ENCODE measurements around the gene NT5C2.
"Not testable (repeated sequence)": the region's sequence is repeated elsewhere in the genome, so short reads cannot be mapped to it uniquely, and the experiment has no call there.

The NT5C2 gene

DNA sequence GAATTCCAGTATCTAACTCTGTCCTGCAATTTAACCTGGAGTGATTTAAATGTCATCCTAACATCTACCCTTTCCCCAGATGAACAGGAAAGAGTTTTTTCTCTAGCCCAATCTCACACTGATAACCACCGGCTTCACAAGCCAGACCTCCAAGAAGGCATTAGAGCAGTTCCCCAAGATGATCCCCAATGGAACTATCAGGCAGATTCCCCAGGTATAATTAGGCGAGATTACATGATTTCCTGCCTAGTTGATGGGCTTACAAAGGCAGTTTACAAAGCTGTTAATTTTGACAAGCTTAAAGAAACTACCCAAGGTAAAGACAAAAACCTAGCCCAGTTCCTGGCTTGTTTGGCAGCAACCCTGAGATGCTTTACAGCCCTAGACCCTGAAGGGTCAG lies 14.1 kb upstream of the NT5C2 start:
- no peak overlapping the region for H3K4me3 ChIP-seq (ENCODE audit: low read depth, low read length)
- TF ChIP-seq, protein P1, sequence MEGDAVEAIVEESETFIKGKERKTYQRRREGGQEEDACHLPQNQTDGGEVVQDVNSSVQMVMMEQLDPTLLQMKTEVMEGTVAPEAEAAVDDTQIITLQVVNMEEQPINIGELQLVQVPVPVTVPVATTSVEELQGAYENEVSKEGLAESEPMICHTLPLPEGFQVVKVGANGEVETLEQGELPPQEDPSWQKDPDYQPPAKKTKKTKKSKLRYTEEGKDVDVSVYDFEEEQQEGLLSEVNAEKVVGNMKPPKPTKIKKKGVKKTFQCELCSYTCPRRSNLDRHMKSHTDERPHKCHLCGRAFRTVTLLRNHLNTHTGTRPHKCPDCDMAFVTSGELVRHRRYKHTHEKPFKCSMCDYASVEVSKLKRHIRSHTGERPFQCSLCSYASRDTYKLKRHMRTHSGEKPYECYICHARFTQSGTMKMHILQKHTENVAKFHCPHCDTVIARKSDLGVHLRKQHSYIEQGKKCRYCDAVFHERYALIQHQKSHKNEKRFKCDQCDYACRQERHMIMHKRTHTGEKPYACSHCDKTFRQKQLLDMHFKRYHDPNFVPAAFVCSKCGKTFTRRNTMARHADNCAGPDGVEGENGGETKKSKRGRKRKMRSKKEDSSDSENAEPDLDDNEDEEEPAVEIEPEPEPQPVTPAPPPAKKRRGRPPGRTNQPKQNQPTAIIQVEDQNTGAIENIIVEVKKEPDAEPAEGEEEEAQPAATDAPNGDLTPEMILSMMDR (IDR thresholded peaks at IDR 0.05; ENCODE audit: low read depth, low read length, missing control alignments), result no peak
- in situ Hi-C loops (cut with HindIII; ENCODE audit: low sequenced_read_pairs), result no loop called here
- no peak for DNase-seq (ENCODE audit: low read depth)

DNA sequence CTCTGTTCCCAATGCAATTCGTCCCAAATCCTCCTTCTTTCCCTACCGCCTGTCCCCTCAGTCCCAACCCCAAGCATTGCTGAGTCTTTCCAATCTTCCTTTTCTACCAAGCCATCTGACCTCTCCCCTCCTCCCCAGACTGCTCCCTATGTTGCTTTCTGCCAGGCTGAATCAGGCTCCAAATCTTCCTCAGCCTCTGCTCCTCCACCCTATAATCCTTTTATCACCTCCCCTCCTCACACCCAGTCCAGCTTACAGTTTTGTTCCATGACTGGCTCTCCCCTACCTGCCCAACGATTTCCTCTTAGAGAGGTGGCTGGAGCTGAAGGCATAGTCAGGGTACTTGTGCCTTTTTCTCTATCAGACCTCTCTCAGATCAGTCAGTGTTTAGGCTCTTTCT lies 13.6 kb upstream of the NT5C2 start:
- in situ Hi-C loops (cut with HindIII; ENCODE audit: low sequenced_read_pairs); H3K4me3 ChIP-seq (ENCODE audit: low read depth, low read length); DNase-seq (ENCODE audit: low read depth): not testable (repeated sequence)

DNA sequence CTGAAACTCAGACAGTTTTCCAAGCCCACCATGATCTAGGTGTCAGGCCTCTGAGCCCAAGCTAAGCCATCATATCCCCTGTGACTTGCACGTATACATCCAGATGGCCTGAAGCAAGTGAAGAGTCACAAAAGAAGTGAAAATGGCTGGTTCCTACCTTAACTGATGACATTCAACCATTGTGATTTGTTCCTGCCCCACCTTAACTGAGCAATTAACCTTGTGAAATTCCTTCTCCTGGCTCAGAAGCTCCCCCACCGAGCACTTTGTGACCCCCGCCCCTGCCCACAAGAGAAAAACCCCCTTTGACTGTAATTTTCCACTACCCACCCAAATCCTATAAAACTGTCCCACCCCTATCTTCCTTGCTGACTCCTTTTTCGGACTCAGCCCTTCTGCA lies 12.3 kb upstream of the NT5C2 start:
- in situ Hi-C loops (cut with HindIII; ENCODE audit: low sequenced_read_pairs); H3K4me3 ChIP-seq (ENCODE audit: low read depth, low read length); DNase-seq (ENCODE audit: low read depth): not testable (repeated sequence)

DNA sequence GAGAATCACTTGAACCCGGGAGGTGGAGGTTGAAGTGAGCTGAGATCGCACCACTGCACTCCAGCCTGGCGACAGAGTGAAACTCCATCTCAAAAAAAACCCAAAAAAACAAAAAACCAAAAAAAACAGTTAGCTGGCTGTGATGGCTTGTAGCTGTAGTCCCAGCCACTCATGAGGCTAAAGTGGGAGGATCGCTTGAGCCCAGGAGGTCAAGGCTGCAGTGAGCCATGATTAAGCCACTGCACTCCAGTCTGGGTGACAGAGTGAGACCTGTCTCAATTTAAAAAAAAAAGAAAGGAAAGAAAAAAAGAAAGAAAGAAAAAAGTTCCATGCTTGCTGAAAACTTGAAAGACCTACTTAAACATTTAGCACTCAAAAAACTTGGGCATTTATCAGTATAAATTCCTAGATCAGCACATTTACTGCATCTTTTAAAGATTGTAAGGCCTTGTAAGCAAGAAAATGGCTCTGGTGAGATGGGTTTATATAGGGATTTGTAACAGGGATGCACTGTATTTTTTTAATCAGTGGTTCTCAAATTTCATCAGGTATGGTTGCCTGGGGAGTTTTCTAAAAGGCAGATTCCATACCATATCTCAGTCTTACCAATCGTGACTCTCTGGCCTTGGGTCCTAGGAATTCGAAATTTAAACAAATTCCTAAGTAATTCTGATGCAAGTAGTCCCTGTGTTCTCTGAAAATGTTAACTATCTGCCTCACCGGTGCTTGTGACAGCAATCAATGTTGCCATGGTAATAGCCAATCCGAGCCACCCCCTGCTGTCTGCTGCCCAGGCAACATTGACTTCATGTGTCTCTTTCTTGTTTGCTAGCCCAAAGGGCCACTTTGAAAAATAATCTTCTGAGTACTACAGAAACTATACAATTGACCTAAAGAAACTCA lies 11.5 kb upstream of the NT5C2 start:
- in situ Hi-C loops (cut with HindIII; ENCODE audit: low sequenced_read_pairs), result no loop called here
- TF ChIP-seq, protein P1 (IDR thresholded peaks at IDR 0.05; ENCODE audit: low read depth, low read length, missing control alignments), result no peak
- no peak for DNase-seq (ENCODE audit: low read depth)
- no peak overlapping the region for H3K4me3 ChIP-seq (ENCODE audit: low read depth, low read length)

DNA sequence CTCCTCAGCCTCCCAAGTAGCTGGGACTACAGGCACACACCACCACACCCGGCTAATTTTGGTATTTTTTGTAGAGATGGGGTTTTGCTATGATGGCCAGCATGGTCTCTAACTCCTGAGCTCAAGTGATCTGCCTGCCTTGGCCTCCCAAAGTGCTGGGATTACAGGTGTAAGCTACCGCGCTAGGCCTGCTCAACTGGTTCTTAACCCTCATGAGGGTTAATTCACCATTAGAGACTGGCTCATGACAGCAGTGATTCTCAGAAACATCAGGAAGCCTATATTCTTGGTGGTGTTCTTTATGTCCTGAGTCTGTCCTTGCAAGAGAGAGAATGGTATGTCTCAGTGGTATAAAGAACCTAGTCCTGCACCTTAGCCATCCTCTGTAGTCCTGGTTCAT lies 10.4 kb upstream of the NT5C2 start:
- TF ChIP-seq, protein P1 (IDR thresholded peaks at IDR 0.05; ENCODE audit: low read depth, low read length, missing control alignments), result no peak
- no peak for DNase-seq (ENCODE audit: low read depth)
- no peak overlapping the region for H3K4me3 ChIP-seq (ENCODE audit: low read depth, low read length)
- in situ Hi-C loops (cut with HindIII; ENCODE audit: low sequenced_read_pairs), result no loop called here

DNA sequence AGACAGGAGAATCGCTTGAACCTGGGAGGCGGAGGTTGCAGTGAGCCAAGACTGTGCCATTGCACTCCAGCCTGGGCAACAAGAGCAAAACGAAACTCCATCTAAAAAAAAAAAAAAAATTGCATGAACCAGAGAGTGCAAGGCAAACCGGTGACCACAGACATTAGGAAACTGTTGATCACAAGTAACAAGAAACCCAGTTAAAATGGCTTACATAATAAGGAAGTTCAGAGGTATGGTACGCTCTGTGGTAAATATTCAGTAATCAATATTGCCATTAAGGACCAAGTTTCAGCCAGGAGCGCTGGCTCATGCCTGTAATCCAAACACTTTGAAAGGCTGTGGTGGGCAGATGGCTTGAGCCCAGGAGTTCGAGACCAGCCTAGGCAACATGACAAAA lies 9.2 kb upstream of the NT5C2 start:
- in situ Hi-C loops (cut with HindIII; ENCODE audit: low sequenced_read_pairs), result no loop called here
- no peak overlapping the region for H3K4me3 ChIP-seq (ENCODE audit: low read depth, low read length)
- TF ChIP-seq, protein P1 (IDR thresholded peaks at IDR 0.05; ENCODE audit: low read depth, low read length, missing control alignments), result no peak
- DNase-seq (ENCODE audit: low read depth), result no peak

DNA sequence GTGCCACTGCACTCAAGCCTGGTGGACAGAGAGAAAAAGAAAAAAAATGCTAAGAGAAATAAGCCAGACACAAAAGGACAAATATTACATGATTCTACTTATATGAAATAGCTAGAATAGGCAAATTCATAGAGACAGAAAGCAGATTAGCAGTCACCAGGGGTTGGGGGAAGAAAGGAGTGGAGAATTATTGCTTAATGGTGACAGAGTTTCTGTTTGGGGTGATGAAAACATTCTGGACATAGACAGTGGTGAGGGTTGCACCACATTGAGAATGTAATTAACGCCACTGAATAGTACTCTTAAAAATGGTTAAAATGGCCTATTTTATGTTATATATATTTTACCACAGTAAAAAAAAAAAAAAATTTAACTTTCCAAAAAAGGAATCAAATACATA lies 6.4 kb upstream of the NT5C2 start:
- in situ Hi-C loops (cut with HindIII; ENCODE audit: low sequenced_read_pairs), result no loop called here
- TF ChIP-seq, protein P1 (IDR thresholded peaks at IDR 0.05; ENCODE audit: low read depth, low read length, missing control alignments), result no peak
- no peak for DNase-seq (ENCODE audit: low read depth)
- no peak overlapping the region for H3K4me3 ChIP-seq (ENCODE audit: low read depth, low read length)
